Activated gamma-delta T cell (primary cell): Measurements from ENCODE around the gene SUN5.

Experiments
- DNase-seq: peaks from one replicate; lab custom pipeline; 2025; lab: John Stamatoyannopoulos, UW

SUN5 gene

DNA sequence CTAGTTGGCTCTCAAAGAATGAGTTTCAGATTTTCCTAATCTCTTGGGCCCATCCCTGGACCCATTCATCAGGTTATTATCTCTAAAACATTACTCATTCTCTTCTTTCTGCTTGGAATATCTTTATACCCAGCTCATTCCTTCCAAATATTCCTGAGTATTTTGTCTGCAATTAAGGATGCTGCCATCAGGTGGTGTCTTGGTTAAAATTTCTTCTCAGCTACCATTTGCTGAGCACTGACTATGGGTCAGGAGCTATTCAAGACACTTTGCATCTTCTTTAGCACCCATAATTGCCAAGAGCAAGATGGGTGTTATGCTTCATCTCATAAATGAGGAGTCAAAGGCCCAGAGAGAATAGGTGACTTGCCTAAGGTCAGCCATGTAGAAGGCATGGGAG, 8.4 kb downstream of the SUN5 start:
- no peak for DNase-seq

DNA sequence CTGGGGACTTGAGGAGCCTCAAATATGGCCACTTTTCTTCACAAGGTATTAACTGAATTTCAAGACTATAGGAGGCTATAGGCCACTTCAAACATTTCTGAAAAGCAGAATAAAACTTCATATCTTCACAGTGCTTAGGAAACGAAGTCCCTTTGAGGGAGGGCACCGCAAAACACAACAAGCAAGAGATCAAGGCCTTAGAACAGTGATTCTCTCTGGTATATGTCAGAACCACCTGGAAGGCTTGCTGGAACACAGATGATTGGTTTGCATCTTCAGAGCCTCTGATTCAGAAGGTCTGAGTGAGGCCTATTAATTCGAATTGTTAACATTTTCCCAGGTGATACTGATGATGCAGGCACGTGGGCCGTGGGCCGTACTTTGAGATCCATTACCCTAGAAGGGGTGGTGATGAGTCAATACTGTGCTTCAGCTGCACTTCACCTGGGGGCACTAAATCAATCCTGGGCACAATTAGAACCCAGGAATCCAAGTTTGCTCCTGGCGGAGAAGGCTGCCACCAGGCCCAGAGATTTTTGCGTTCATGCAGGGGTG, 10.7 kb downstream of the SUN5 start:
- DNase-seq, result no peak

- no peak for DNase-seq
Measured at GRCh38 chr20:32991792-32992641, 12.2 kb downstream of the SUN5 start.

DNA sequence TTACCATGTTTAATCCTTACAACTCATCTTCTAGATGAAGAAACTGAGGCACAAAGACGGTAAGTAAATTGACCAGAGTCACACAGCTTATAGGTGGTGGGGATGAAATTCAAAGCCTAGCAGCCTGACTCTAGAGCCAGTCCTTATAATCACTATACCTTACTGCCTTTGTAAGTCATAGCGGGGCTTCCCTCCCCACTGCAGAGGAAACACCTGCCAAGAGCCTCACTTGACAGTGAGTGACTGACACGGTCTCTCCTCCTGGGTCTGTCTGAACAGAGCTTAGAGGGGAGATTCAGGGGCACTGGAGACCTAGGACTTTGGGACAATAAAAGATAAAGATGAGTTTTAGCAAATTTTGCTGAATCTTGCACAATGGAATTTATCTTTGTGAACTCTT, 12.8 kb downstream of the SUN5 start:
- DNase-seq, result no peak

DNA sequence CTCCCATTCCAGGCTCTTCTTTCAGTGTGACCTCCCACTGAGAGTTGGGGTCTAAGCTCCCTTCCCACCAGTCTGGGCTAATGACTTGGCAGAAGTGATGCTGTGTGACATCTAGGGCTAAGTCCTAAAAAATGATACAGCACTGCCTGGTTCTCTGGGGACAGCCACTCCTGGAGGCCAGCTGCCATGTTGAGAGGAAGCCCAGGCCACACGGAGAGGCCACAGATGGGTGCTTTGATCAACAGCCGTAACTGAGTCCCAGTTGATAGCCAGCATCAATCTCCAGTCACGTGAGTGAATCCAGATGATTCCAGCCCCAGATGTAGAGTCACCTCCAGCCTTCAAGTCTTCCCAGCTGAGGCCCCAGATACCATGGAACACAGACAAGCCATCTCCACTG, 13.8 kb downstream of the SUN5 start:
- DNase-seq, result no peak

GRCh38 chr20:32989507-32990283, 14.5 kb downstream of the SUN5 start:
- no peak for DNase-seq

GRCh38 chr20:32988008-32988407, 16.2 kb downstream of the SUN5 start:
- DNase-seq, result no peak

- no peak for DNase-seq
Measured at GRCh38 chr20:32987044-32987825, 17.0 kb downstream of the SUN5 start.

DNA sequence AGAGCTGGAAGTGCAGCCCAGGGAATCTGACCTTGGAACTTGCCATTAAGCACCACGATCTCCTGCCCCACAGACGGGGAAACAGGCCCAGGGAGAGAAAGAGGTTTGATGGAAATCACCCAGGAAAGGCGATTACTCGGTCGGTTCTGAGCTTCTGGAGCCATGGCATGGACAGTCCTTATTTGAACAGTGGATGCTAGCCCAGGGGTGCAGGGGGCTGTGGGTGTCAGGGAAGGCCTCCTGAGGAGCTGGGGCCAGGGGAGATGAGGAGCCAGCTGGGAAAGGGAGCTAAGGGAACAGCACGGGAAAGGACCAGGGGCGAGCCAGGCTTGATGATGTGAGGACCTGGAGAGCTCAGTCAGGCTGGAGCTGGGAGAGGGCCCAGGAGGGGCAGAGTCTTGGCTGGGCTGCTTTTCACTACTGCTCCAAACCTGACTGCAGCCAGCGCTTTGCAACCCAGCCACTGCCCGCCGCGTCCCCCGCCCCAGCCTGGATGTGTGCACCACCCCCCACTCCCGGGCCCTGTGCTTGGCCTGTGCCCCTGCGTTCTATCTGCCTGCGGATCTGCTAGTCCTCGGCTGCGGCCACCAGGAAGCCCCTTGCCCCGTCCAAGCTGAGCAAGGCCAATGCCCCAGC, 17.8 kb downstream of the SUN5 start:
- DNase-seq, result no peak

GRCh38 chr20:32985596-32985995, 18.6 kb downstream of the SUN5 start:
- no peak for DNase-seq

DNA sequence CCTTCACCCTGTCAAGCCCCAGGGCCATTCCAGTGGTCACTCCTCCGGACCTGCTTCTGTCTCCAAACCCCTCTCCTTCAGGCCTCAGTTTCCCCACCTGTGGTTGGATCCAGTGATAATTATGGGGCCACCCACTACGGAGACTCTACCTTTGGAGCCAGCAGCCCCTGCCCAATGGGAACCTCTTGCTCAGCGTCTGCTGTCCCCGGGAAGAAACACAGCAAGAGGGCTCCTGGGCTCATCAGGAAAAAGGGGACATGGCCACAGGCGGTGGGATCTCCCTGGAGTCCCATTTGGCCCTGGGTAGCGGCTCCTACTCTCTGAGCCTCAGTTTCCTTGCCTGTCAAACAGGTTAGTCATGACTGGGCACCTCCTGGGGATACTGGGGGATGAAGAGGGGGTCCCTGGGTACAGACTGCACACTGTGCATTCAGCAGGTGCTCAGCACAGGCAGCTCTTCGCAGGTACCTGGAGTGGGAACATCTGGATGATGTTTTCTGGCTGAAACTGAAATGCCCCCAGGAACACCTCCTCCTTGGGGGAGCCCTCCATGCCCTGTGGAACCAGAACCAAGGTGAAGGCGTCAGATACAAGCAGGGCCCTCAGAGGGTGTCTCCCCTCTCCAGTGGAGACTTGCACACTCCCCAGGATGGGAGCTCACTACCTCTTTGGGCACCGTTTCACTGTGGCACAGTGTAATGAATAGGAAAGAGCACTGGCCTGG, 19.4 kb downstream of the SUN5 start:
- DNase-seq, result no peak

- DNase-seq, result no peak
Measured at GRCh38 chr20:32984196-32984595, 20.0 kb downstream of the SUN5 start.

- DNase-seq, result no peak
Measured at GRCh38 chr20:32983459-32984112, 20.6 kb downstream of the SUN5 start.

- no peak for DNase-seq
Measured at GRCh38 chr20:32982617-32983458, 21.4 kb downstream of the SUN5 start.

- no peak for DNase-seq
Measured at GRCh38 chr20:32980990-32981389, 23.2 kb downstream of the SUN5 start.

GRCh38 chr20:32980131-32980941, 23.9 kb downstream of the SUN5 start:
- no peak for DNase-seq

DNA sequence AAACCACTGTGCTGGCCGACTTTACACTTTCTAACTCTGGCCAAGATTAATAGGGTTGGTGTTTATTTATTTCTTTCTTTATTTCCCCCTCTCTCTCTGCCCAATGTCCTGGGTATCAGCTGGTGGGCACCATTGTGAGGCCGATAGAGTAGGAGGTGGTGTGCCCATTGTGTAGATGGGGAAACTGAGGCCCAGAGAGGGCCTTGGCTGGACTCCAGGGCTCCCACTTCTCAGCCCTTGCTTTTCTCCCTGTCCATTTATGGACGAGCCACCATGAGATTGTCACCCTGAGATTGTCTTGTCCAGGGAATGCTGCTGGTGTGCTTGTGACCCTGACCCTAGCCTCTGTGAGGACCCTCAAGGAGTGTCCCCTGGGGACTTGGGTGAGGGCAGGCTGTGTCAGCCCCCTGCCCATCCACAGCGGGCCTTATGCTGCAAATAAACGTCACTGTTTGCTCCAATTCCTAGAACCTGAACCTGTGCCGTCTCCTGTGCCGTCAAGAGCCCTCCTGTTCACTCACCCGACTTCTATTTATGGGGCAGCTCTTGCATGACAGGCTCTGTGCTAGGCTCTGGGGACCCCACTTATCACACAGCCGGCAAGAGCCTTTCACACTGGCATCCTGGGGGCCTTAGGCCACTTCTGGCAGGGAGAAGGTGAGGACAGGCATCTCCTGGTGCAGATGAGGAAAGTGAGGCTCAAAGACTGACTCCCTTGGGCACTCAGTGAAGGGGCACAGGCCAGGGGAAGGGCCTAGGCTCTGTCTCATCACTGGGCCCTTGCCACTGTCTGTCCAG, 24.8 kb downstream of the SUN5 start:
- no peak for DNase-seq

DNA sequence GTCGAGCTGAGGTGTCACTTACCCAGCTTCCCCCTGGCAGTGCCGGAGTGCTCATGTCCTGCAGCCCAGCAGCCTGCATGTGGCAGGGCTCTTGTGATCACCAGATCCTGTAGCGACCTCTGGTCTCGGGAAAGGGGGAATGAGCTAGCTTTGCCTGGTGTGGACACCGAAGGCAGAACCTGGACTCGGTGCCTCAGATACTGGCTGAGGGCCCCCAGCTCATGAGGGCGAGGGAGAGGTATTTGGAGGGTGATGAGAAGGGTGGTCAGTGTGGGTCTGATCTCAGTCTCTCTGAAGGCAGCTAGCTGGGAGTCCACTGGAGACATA, 26.3 kb downstream of the SUN5 start:
- no peak for DNase-seq
